ENCODE measurements around the gene TEKT2.

TEKT2 gene

GRCh38 chr1:36107394-36107793 is 23.5 kb downstream of the TEKT2 start:
- no peak for DNase-seq

- no peak for DNase-seq
Measured at GRCh38 chr1:36108314-36108713, 24.4 kb downstream of the TEKT2 start.

- peak; percentile 40 for DNase-seq
Measured at GRCh38 chr1:36109041-36109679, 25.3 kb downstream of the TEKT2 start.

GRCh38 chr1:36111151-36111550 is 27.3 kb downstream of the TEKT2 start:
- DNase-seq, result no peak

- DNase-seq, result no peak
Measured at GRCh38 chr1:36112823-36113222, 28.9 kb downstream of the TEKT2 start.

- no peak for DNase-seq
Measured at GRCh38 chr1:36114371-36114770, 30.5 kb downstream of the TEKT2 start.

GRCh38 chr1:36115200-36115669 is 31.3 kb downstream of the TEKT2 start:
- DNase-seq, result no peak

GRCh38 chr1:36115931-36116330 is 32.0 kb downstream of the TEKT2 start:
- DNase-seq, result no peak

- no peak for DNase-seq
Measured at GRCh38 chr1:36116901-36117300, 33.0 kb downstream of the TEKT2 start.

GRCh38 chr1:36118447-36119204 is 34.7 kb downstream of the TEKT2 start:
- DNase-seq, result no peak

- DNase-seq, result no peak
Measured at GRCh38 chr1:36119456-36119855, 35.6 kb downstream of the TEKT2 start.

GRCh38 chr1:36122062-36123030 is 38.5 kb downstream of the TEKT2 start:
- DNase-seq, result no peak

GRCh38 chr1:36123356-36123755 is 39.5 kb downstream of the TEKT2 start:
- DNase-seq, result peak; percentile 22

- DNase-seq, result no peak
Measured at GRCh38 chr1:36124404-36125128, 40.7 kb downstream of the TEKT2 start.

GRCh38 chr1:36125129-36125991 is 41.5 kb downstream of the TEKT2 start, which contains the start of gene COL8A2:
TSS of gene COL8A2 (minus strand) at chr1:36125222. CDS start at chr1:36100242, 24,980 bp downstream.
- no peak for DNase-seq

GRCh38 chr1:36126005-36126716 is 42.3 kb downstream of the TEKT2 start:
- no peak for DNase-seq

GRCh38 chr1:36126797-36127500 is 43.1 kb downstream of the TEKT2 start:
- no peak for DNase-seq

- no peak for DNase-seq
Measured at GRCh38 chr1:36128126-36128904, 44.4 kb downstream of the TEKT2 start.

GRCh38 chr1:36128905-36129206 is 45.0 kb downstream of the TEKT2 start:
- no peak for DNase-seq

Data from stimulated activated CD4-positive, alpha-beta T cell treated with anti-CD3 and anti-CD28 coated beads, Interleukin-1b, Interleukin-23, amount 100 ng/mL, for 48 hours (primary cell).